Sigmoid colon (tissue), 7 donors: ENCODE measurements around the gene HARBI1. TPM values are rescaled to one million over a fixed set of nuclear protein-coding genes. Genes with fewer than 3 reads are reported as not detected.

Experiments used
- DNase-seq: peaks from one replicate; pipeline ENCODE4 v3.0.0-alpha.2; 2019
- H3K27ac ChIP-seq, 4 donors: fragments of 200-600 bp; sonication (generic); one replicate each; pipeline ENCODE4 v1.5.1; 2016 to 2019; ENCODE audit warnings: mild to moderate bottlenecking in 1 of 4
- H3K27me3 ChIP-seq, 3 donors: fragments of 200-600 bp; sonication (generic); one replicate each; pipeline ENCODE4 v1.5.1; 2019; ENCODE audit warnings: mild to moderate bottlenecking in 1 of 3
- H3K36me3 ChIP-seq, 4 donors: fragments of 200-600 bp; sonication (generic); one replicate each; pipeline ENCODE4 v1.5.1; 2016 to 2019
- H3K4me1 ChIP-seq, 4 donors: fragments of 200-600 bp; sonication (generic); one replicate each; pipeline ENCODE4 v1.5.1; 2017 to 2019
- H3K4me3 ChIP-seq, 4 donors: fragments of 200-600 bp; sonication (generic); one replicate each; pipeline ENCODE4 v1.5.1; 2017 to 2019; ENCODE audit warnings: mild to moderate bottlenecking in 2 of 4, moderate library complexity in 1 of 4
- H3K9me3 ChIP-seq, 4 donors: fragments of 200-600 bp in 3 of 4; sonication (generic) in 3 of 4; one replicate each; pipeline versions ENCODE4 v1.5.1 to v1.6.1; 2013 to 2019
- CTCF ChIP-seq, 4 experiments: fragments of 450-650 bp in 3 of 4; fragments of 200-600 bp in 1 of 4; IDR thresholded peaks; one replicate each; pipeline ENCODE4 v1.5.1; 2016 to 2019; ENCODE audit warnings: antibody characterized with exemption in 4 of 4, mild to moderate bottlenecking in 3 of 4, moderate library complexity in 2 of 4
- EP300 ChIP-seq, 4 donors: sonication (generic); formaldehyde crosslinking; IDR thresholded peaks; one replicate each; pipeline ENCODE4 v1.6.1; 2017; ENCODE audit warnings: antibody characterized with exemption in 4 of 4
- POLR2A ChIP-seq, 2 donors: fragments of 450-650 bp; IDR thresholded peaks; one replicate each; pipeline ENCODE4 v1.6.1; 2016; ENCODE audit warnings: antibody characterized with exemption in 2 of 2, mild to moderate bottlenecking in 2 of 2, moderate library complexity in 2 of 2
- POLR2AphosphoS5 ChIP-seq, 4 donors: sonication (generic); formaldehyde crosslinking; IDR thresholded peaks; one replicate each; pipeline ENCODE4 v1.6.1; 2017; ENCODE audit warnings: antibody characterized with exemption in 4 of 4
- WGBS, 2 donors: extraction: QIAGEN DNeasy Blood & Tissue Kit; methylation state at CpG; one replicate each; pipeline ENCODE4 v1.1.7; 2013; 5-methylcytosine and 5-hydroxymethylcytosine counted together
- intact Hi-C: fragments of 100-400 bp; cut with DNase I; formaldehyde crosslinking; loops from one replicate; pipeline ENCODE4 v1.15.1; 2023
- polyA plus RNA-seq, 3 donors: library from polyadenylated mRNA; stranded (reverse); fragments of 200-250 nt; gene quantifications; one replicate each; pipeline ENCODE4 v1.2.3, GENCODE V29; 2013
- total RNA-seq, 4 donors: library from RNA; depleted of rRNA; stranded (reverse); fragments of >200 nt; gene quantifications; one replicate each; pipeline ENCODE4 v1.1.0, GENCODE V29; 2016
- donor health status: healthy with polysubstance abuse.
- donor health status: Bipolar disorder and iron deficiency.
- donor health status: healthy.

HARBI1 gene
- total and polyA plus RNA-seq, 7 donors, result 1.6 to 8.9 (median 4.4) TPM

DNA sequence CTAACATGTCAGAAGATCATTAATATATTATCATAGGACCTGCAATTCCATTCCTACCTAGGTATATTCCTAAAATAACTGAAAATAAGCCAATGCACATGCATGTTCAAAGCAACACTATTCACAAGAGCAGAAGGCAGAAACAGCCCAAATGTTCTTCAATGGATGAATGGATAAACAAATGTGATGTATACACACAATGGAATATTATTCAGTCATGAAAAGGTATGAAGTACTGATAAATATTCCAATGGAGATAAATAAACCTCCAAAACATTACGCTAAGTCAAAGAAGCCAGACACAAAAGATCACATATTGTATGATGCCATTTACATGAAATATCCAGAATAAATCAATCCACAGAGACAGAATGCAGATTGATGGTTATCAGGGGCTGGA lies 40.0 kb downstream of the HARBI1 start:
- H3K27me3 ChIP-seq, result no peaks in the 10 kb centered on the region
- DNase-seq, result no peak
- intact Hi-C loops, result no loop called here
- peaks cover 0 to 8% (median 8%) of the 10 kb centered on the region in 4 donors for H3K4me1 ChIP-seq
- no peak overlapping the region for H3K27ac ChIP-seq
- no peak for TF ChIP-seq POLR2A (IDR thresholded peaks at IDR 0.05)
- TF ChIP-seq EP300 (IDR thresholded peaks at IDR 0.05), result no peak
- TF ChIP-seq POLR2AphosphoS5 (IDR thresholded peaks at IDR 0.05), result no peak
- no peaks in the 10 kb centered on the region for H3K36me3 ChIP-seq
- H3K9me3 ChIP-seq, result no peaks in the 10 kb centered on the region
- 96% methylated on average over 1 of the region's 1 CpG for WGBS, 2 donors
- H3K4me3 ChIP-seq, result no peak overlapping the region

- Histone ChIP-seq H3K27me3 (no peaks in the 10 kb centered on the region), H3K4me3 (no peak overlapping the region), H3K36me3 (no peaks in the 10 kb centered on the region), H3K9me3 (no peaks in the 10 kb centered on the region), H3K27ac (no peak overlapping the region), H3K4me1 (peaks cover 0 to 13% (median 8%) of the 10 kb centered on the region in 4 donors)
- 38 to 45% methylated on average over 1 of the region's 1 CpG for WGBS, 2 donors
- intact Hi-C loops, result no loop called here
- DNase-seq, result no peak
- TF ChIP-seq POLR2A (IDR thresholded peaks at IDR 0.05) (no peak), POLR2AphosphoS5 (IDR thresholded peaks at IDR 0.05) (no peak), EP300 (IDR thresholded peaks at IDR 0.05) (no peak), CTCF (IDR thresholded peaks at IDR 0.05) (no peak)
These were observed 42.4 kb downstream of the HARBI1 start for GRCh38 chr11:46574656-46575055.

DNA sequence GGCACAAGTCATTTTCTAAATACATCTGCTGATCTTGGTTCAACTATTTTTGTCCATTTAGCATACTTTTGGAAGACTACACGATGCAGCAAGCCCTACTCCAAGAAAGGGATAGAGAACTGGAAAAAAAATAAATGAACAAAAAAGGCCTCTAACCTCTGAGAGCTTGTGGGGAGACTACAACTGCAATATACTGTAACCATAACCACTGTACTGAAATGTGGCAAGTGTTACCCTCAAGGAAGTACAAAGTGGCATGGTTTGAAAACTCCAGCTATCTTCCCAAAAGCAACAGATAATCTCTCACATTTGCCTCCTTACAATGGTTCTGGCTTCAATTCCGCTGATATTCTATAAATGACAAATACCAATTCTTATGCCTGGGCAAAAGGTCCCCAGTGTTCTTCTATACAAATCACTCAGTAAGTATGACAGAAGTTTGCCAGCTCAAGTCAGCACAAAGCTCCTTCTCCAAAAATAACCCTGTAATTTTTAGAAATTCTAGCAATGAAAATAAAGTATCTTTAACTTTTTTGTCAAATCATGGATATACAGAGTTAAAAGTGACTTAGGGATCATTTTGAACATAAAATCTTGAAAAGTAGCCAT lies 46.1 kb downstream of the HARBI1 start:
- no peak for TF ChIP-seq CTCF (IDR thresholded peaks at IDR 0.05)
- TF ChIP-seq POLR2AphosphoS5 (IDR thresholded peaks at IDR 0.05), result no peak
- no peak for TF ChIP-seq EP300 (IDR thresholded peaks at IDR 0.05)
- no peak for TF ChIP-seq POLR2A (IDR thresholded peaks at IDR 0.05)
- no peaks in the 10 kb centered on the region for H3K9me3 ChIP-seq
- H3K27me3 ChIP-seq, result no peaks in the 10 kb centered on the region
- no peak overlapping the region for H3K27ac ChIP-seq
- 80 to 89% methylated on average over 2 of the region's 2 CpGs for WGBS, 2 donors
- no peaks in the 10 kb centered on the region for H3K36me3 ChIP-seq
- H3K4me1 ChIP-seq, result peaks cover 0 to 13% (median 10%) of the 10 kb centered on the region in 4 donors
- no peak overlapping the region for H3K4me3 ChIP-seq
- intact Hi-C loops, result no loop called here
- no peak for DNase-seq

- no peaks in the 10 kb centered on the region for H3K36me3 ChIP-seq
- intact Hi-C loops, result no loop called here
- DNase-seq, result no peak
- no peak overlapping the region for H3K27ac ChIP-seq
- 55 to 82% methylated on average over 7 of the region's 7 CpGs for WGBS, 2 donors
- no peaks in the 10 kb centered on the region for H3K27me3 ChIP-seq
- H3K4me3 ChIP-seq, result no peak overlapping the region
- TF ChIP-seq CTCF (IDR thresholded peaks at IDR 0.05) (no peak), EP300 (IDR thresholded peaks at IDR 0.05) (no peak), POLR2A (IDR thresholded peaks at IDR 0.05) (no peak), POLR2AphosphoS5 (IDR thresholded peaks at IDR 0.05) (no peak)
- H3K9me3 ChIP-seq, result no peaks in the 10 kb centered on the region
- H3K4me1 ChIP-seq, result peaks cover 0 to 19% (median 14%) of the 10 kb centered on the region in 4 donors
These were observed 51.7 kb downstream of the HARBI1 start for GRCh38 chr11:46565232-46565840.

GRCh38 chr11:46564459-46564858 lies 52.6 kb downstream of the HARBI1 start:
- Histone ChIP-seq H3K27ac (no peak overlapping the region), H3K9me3 (no peaks in the 10 kb centered on the region), H3K4me3 (no peak overlapping the region), H3K4me1 (peaks cover 0 to 27% (median 23%) of the 10 kb centered on the region in 4 donors), H3K36me3 (no peaks in the 10 kb centered on the region), H3K27me3 (no peaks in the 10 kb centered on the region)
- WGBS, 2 donors, result 89 to 92% methylated on average over 1 of the region's 1 CpG
- intact Hi-C loops, result no loop called here
- DNase-seq, result no peak
- TF ChIP-seq CTCF (IDR thresholded peaks at IDR 0.05), result no peak
- no peak for TF ChIP-seq EP300 (IDR thresholded peaks at IDR 0.05)
- no peak for TF ChIP-seq POLR2AphosphoS5 (IDR thresholded peaks at IDR 0.05)
- TF ChIP-seq POLR2A (IDR thresholded peaks at IDR 0.05), result no peak
